Dendritic cell treated with granulocyte-macrophage colony-stimulating factor and Interleukin-4, amounts not matched to agents 40 ng/mL and 50 ng/mL, for 4 days (primary cell): ENCODE measurements around the gene LRRC23.

Experiments
- H3K27ac Mint-ChIP-seq: one replicate; pipeline ENCODE4 v1.8.0; 2022; ENCODE audit warnings: mild to moderate bottlenecking, mixed read lengths
- H3K27me3 Mint-ChIP-seq: one replicate; pipeline ENCODE4 v1.8.0; 2022; ENCODE audit warnings: mild to moderate bottlenecking, mixed read lengths
- H3K36me3 Mint-ChIP-seq: one replicate; pipeline ENCODE4 v1.8.0; 2022; ENCODE audit warnings: low read depth, mixed read lengths
- H3K4me1 Mint-ChIP-seq: one replicate; pipeline ENCODE4 v1.8.0; 2022; ENCODE audit warnings: low read depth, mixed read lengths
- H3K4me3 Mint-ChIP-seq: one replicate; pipeline ENCODE4 v1.8.0; 2022; ENCODE audit warnings: mild to moderate bottlenecking, moderate library complexity, mixed read lengths
- H3K9me3 Mint-ChIP-seq: one replicate; pipeline ENCODE4 v1.8.0; 2022; ENCODE audit warnings: mixed read lengths
- intact Hi-C: fragments of 100-400 bp; cut with micrococcal nuclease; formaldehyde crosslinking; loops from one replicate; pipeline ENCODE4 v1.15.0; 2022

The LRRC23 gene

DNA sequence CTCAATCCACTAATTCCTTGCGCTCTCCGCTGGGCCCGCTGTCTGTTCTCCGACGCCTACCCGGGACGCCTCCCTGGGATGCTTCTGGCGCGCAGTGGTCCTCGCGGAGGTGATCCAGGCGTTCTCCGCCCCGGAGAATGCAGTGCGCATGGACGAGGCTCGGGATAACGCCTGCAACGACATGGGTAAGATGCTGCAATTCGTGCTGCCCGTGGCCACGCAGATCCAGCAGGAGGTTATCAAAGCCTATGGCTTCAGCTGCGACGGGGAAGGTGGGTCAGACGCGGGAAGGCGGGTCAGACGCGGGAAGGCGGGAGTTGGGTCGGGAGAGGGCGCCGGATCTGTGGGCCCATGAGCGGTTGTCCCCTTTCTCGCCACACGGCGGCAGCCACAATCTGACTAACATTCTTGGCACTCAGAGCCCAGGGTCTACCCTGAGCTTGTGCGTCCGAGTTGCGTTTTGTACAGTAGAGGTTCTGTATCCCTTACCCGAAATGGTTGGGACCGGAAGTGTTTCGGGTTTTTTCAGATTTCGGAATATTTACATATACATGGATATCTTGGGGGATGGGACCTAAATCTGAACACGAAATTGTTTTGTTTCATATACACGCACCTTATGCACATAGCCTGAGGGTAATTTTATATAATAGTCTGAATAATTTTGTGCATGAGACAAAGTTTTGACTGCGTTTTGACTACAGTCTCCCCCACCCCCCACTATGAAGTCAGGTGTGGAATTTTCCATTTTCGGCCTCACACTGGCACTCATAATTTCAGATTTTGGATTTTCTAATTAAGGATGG lies 40.0 kb downstream of the LRRC23 start:
- H3K36me3 Mint-ChIP-seq = peaks cover 20% of the 10 kb centered on the region
- peak overlapping the region; percentile 99 for H3K27ac Mint-ChIP-seq
- peaks cover 73% of the 10 kb centered on the region for H3K4me1 Mint-ChIP-seq
- intact Hi-C loops = loop anchor here (1.0 to 5.0 kb wide), 3 partner anchors 17 to 168 kb away; no protein-coding TSS in a partner anchor
- no peaks in the 10 kb centered on the region for H3K9me3 Mint-ChIP-seq
- peak overlapping the region; percentile 70 for H3K4me3 Mint-ChIP-seq
- H3K27me3 Mint-ChIP-seq = no peaks in the 10 kb centered on the region

DNA sequence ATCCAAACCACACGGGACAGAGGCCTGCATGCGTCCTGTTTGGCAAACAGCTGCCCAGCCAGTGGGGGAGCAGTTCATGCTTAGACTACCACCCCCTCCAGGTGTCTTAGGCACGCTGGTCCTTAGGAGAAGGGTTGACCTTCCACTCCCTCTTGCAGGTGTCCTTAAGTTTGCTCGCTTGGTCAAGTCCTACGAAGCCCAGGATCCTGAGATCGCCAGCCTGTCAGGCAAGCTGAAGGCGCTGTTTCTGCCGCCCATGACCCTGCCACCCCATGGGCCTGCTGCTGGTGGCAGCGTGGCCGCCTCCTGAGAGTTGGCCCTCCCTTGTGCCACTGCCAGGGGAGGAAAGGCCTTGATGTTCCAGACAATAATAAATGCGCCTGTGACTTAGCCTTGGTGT lies 41.0 kb downstream of the LRRC23 start:
- H3K4me1 Mint-ChIP-seq = peaks cover 80% of the 10 kb centered on the region
- peak overlapping the region; percentile 81 for H3K27ac Mint-ChIP-seq
- H3K36me3 Mint-ChIP-seq = peaks cover 11% of the 10 kb centered on the region
- no peaks in the 10 kb centered on the region for H3K27me3 Mint-ChIP-seq
- intact Hi-C loops = no loop called here
- no peak overlapping the region for H3K4me3 Mint-ChIP-seq
- no peaks in the 10 kb centered on the region for H3K9me3 Mint-ChIP-seq

- Mint-ChIP-seq H3K4me1 (peaks cover 84% of the 10 kb centered on the region), H3K36me3 (peaks cover 5% of the 10 kb centered on the region), H3K27ac (peak overlapping the region; percentile 81), H3K4me3 (peak overlapping the region; percentile 68), H3K9me3 (no peaks in the 10 kb centered on the region), H3K27me3 (no peaks in the 10 kb centered on the region)
- intact Hi-C loops = no loop called here
Observed at GRCh38 chr12:6946033-6946919, 41.7 kb downstream of the LRRC23 start.

- peak overlapping the region; percentile 81 for H3K27ac Mint-ChIP-seq
- H3K4me1 Mint-ChIP-seq = peaks cover 84% of the 10 kb centered on the region
- H3K4me3 Mint-ChIP-seq = peak overlapping the region; percentile 68
- intact Hi-C loops = no loop called here
- H3K27me3 Mint-ChIP-seq = no peaks in the 10 kb centered on the region
- peaks cover 7% of the 10 kb centered on the region for H3K36me3 Mint-ChIP-seq
- no peaks in the 10 kb centered on the region for H3K9me3 Mint-ChIP-seq
Observed at GRCh38 chr12:6946920-6947374, 42.3 kb downstream of the LRRC23 start.

DNA sequence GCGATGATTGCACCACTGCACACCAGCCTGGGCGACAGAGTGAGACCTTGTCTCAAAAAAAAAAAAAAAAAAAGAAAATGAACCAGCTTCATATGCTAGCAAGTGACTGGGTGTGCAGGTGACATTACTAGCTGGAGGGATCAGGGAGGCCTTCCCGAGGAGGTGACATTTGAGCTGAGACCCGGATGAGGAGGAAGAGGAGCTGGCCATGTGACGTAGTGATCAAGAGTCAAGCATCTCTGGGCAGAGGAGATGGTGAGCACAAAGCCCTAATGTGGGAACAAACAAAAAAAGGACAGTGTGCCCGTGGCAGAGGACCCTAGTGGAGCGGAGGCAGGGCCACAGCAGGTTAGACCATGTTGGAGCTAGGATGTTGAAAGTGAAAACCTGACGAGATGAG lies 43.0 kb downstream of the LRRC23 start:
- no peaks in the 10 kb centered on the region for H3K9me3 Mint-ChIP-seq
- peaks cover 13% of the 10 kb centered on the region for H3K36me3 Mint-ChIP-seq
- peak overlapping the region; percentile 12 for H3K27ac Mint-ChIP-seq

DNA sequence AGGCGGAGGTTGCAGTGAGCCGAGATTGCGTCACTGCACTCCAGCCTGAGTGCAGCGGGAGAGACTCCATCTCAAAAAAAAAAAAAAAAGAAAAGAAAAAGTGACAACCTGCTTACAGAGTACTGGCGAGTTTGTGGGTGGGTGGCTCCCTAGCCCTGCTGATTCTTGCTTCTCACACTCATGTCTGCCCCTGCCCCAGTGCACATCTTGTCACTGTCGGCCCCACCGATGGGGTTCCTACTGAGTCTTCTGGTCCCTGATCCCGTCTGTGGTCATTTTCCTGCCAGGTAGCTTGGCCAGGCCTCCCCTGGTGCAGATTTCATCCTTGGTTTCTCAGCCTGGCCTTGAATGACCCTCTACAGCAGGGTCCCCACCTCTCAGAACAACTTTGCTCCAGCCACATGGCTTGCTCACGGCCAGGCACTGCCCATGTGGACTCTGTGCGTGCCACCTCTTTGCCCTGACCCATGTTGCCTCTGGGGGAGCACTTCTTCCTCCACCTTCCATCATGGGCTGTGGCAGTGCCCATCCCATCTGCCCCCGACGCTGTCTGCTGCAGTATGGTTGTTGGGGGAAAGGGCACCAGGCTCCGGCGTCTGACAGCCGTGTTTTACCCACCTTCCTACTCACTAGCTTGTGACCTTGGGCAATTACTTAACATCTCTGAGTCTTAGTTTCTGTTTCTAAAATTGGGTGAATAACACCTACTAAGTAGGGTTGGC lies 44.4 kb downstream of the LRRC23 start:
- Mint-ChIP-seq H3K4me1 (peaks cover 78% of the 10 kb centered on the region), H3K27me3 (no peaks in the 10 kb centered on the region), H3K27ac (peak overlapping the region; percentile 76), H3K4me3 (peak overlapping the region; percentile 11), H3K9me3 (no peaks in the 10 kb centered on the region), H3K36me3 (peaks cover 28% of the 10 kb centered on the region)
- intact Hi-C loops = no loop called here

More for the DNA sequence above, 43.0 kb downstream of the LRRC23 start:
- intact Hi-C loops = no loop called here
- peaks cover 77% of the 10 kb centered on the region for H3K4me1 Mint-ChIP-seq
- H3K4me3 Mint-ChIP-seq = no peak overlapping the region
- no peaks in the 10 kb centered on the region for H3K27me3 Mint-ChIP-seq

- Mint-ChIP-seq H3K27ac (peak overlapping the region; percentile 93), H3K4me3 (peak overlapping the region; percentile 95), H3K36me3 (peaks cover 41% of the 10 kb centered on the region), H3K4me1 (peaks cover 84% of the 10 kb centered on the region), H3K9me3 (no peaks in the 10 kb centered on the region), H3K27me3 (no peaks in the 10 kb centered on the region)
- intact Hi-C loops = no loop called here
Observed at GRCh38 chr12:6950401-6950801, 45.8 kb downstream of the LRRC23 start.

DNA sequence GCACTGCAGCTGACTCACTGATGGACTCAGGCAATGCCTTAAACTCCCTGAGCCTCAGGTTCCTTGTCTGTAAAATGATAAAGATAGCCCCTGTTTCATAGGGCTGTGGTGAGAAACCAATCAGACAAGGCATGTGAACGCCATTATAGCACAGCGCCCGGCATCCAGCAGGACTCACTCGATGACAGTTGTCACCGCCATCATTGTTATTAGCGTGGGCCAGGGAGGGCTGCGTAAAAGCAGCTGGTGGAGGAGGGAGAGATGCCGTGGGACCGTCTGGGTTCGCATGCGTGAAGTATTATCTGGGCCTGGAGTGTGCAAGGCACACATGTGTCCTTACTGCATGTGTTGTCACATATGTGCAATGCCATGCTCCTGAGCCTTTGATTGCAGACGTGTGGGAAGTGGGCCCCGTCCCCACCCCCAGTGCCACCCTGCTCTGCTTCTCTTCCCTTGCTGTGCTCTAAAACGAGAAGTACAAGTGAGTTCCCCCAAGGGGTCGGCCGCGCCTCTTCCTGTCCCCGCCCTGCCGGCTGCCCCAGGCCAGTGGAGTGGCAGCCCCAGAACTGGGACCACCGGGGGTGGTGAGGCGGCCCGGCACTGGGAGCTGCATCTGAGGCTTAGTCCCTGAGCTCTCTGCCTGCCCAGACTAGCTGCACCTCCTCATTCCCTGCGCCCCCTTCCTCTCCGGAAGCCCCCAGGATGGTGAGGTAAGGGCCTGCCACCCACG lies 46.4 kb downstream of the LRRC23 start, which contains the start of gene PTPN6:
Gene PTPN6 (plus strand): TSS at position 546 of the 730 bp plus-strand sequence. CDS start 157 bp downstream, at position 703.
- Mint-ChIP-seq H3K4me3 (peak within 1 kb of the TSS; percentile 95), H3K9me3 (no peaks in the 10 kb centered on the region), H3K4me1 (peaks cover 84% of the 10 kb centered on the region), H3K27me3 (no peaks in the 10 kb centered on the region), H3K27ac (peak within 1 kb of the TSS; percentile 93), H3K36me3 (peaks cover 47% of the 10 kb centered on the region)
- intact Hi-C loops = loop anchor here (1.0 kb wide), 1 partner anchor 10 kb away; no protein-coding TSS in a partner anchor

DNA sequence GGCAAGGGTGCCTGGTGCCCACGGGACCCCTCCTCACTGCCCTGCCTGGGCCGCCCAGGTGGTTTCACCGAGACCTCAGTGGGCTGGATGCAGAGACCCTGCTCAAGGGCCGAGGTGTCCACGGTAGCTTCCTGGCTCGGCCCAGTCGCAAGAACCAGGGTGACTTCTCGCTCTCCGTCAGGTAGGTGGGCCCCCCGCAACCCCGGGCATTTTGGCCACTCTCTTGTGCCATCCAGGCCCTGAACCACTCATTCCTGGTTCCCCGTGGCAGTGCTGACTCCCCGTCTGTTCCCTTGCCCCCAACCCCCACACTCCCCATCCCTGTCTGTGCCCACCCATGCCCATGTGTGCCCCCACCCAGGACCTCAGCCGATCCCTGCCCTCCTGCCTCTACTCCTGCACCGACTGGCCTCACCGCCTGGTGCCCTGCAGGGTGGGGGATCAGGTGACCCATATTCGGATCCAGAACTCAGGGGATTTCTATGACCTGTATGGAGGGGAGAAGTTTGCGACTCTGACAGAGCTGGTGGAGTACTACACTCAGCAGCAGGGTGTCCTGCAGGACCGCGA lies 47.0 kb downstream of the LRRC23 start:
- Mint-ChIP-seq H3K4me1 (peaks cover 84% of the 10 kb centered on the region), H3K4me3 (peak overlapping the region; percentile 95), H3K27me3 (no peaks in the 10 kb centered on the region), H3K36me3 (peaks cover 54% of the 10 kb centered on the region), H3K9me3 (no peaks in the 10 kb centered on the region), H3K27ac (peak overlapping the region; percentile 93)
- intact Hi-C loops = loop anchor here (1.0 kb wide), 1 partner anchor 10 kb away; no protein-coding TSS in a partner anchor

- H3K36me3 Mint-ChIP-seq = peaks cover 60% of the 10 kb centered on the region
- H3K4me3 Mint-ChIP-seq = peak overlapping the region; percentile 95
- peaks cover 84% of the 10 kb centered on the region for H3K4me1 Mint-ChIP-seq
- H3K27me3 Mint-ChIP-seq = no peaks in the 10 kb centered on the region
- intact Hi-C loops = no loop called here
- peak overlapping the region; percentile 93 for H3K27ac Mint-ChIP-seq
- H3K9me3 Mint-ChIP-seq = no peaks in the 10 kb centered on the region
Observed at GRCh38 chr12:6952121-6952862, 47.7 kb downstream of the LRRC23 start.

DNA sequence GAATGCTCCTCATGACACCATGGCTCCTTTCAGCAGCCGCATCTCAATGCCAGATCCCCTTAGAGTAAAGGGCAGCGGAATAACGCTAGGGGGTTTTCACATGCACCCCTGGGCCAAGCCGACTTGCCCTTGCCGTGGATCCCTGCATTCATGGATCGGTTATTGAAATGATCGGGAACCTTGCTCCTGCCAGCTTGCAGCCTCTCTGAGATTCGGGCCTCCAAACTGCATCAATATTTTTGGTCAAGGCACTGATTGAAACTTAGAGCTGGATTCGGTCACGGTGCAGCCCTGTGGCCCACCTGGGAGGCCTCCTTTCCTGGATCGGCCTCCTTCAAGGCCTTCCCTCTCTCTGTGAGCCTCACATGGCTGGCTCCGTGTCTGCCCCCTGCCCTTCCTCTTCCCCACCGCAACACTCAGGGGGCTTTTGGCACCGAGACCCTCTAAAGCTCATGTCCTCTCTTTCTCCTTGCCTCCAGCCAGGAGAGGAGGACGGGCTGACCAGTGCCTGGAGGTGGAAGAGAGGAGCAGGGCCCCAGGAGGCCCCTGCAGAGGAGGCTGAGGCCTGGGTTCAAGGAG lies 48.3 kb downstream of the LRRC23 start:
- no peaks in the 10 kb centered on the region for H3K27me3 Mint-ChIP-seq
- H3K27ac Mint-ChIP-seq = peak overlapping the region; percentile 93
- H3K9me3 Mint-ChIP-seq = no peaks in the 10 kb centered on the region
- peaks cover 67% of the 10 kb centered on the region for H3K36me3 Mint-ChIP-seq
- intact Hi-C loops = no loop called here
- peaks cover 84% of the 10 kb centered on the region for H3K4me1 Mint-ChIP-seq
- H3K4me3 Mint-ChIP-seq = peak overlapping the region; percentile 95
